ENCODE results near the gene PICK1. TPM values are rescaled to one million over a fixed set of nuclear protein-coding genes. Genes with fewer than 3 reads are reported as not detected.

PICK1 gene
- total RNA-seq, 1 donor from 2014 or later: 22.9 TPM

DNA sequence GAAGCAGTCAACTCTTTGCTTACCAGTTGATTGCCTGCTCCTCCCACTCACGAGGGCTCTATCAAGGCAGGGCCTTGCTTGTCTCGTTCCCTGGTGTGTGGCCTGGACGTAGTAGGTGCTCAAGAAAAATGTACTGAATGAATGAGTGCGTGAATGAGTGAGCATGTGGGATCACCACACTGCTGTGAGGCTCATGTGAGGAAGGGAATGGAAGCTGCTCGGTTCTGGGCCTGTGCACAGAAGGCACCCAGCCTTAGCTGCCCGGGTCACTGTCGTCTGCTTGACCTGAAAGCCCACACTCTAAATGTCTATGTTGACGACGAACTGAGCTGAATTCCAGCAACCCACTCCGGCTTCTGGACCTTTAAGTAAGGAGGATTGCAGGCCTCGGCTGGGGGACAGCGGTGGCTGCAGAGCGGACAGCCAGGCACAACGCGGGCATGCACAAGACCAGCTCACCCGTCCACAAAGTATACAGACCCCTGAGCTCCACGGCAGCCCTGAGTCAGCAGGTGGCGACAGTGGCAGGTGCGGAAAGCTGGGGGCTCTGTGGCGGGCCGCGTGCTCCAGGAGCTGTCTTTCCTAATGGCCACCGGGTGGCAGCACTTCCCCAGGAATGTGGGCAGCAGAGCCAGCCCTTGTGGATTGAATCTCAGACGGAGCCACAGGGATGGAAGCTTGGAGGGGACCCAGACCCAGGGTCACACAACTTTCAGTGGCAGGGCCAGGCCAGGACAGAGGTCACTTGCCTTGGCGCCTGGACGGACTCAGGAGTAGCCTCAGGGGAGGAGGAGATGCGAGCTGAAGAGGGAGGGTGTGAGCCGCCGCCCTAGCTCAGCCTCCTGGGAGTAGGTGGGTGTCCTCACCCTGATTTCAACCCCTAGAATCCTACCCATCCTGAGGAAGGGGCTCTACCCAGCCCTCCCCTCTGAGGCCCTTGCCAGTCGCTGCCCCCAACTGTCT, 5.0 kb upstream of the PICK1 start:
- DNase-seq (ENCODE audit: low read depth) (peak; percentile 39), FAIRE-seq (no peak)
- Mint-ChIP-seq H3K36me3 (ENCODE audit: low read depth, unreplicated experiment) (no peaks in the 10 kb centered on the region), H3K4me1 (ENCODE audit: low read depth, unreplicated experiment) (no peaks in the 10 kb centered on the region), H3K9me3 (ENCODE audit: unreplicated experiment) (no peaks in the 10 kb centered on the region), H3K4me3 (ENCODE audit: unreplicated experiment) (no peak overlapping the region), H3K27me3 (ENCODE audit: low read depth, unreplicated experiment) (peaks cover 28% of the 10 kb centered on the region), H3K27ac (ENCODE audit: unreplicated experiment) (peak overlapping the region; percentile 72)
- no peaks in the 10 kb centered on the region for H3K79me2 ChIP-seq (ENCODE audit: insufficient read depth, low read length)
- H3K4me3 ChIP-seq (ENCODE audit: insufficient read depth, low read depth, low read length): no peak overlapping the region
- H3K4me1 ChIP-seq (ENCODE audit: insufficient read depth, low read length): no peaks in the 10 kb centered on the region
- H3K4me2 ChIP-seq (ENCODE audit: low read length): no peak overlapping the region
- H2AFZ ChIP-seq (ENCODE audit: low read depth, low read length): peak overlapping the region; percentile 67
- H4K20me1 ChIP-seq (ENCODE audit: insufficient read depth, low read length): no peaks in the 10 kb centered on the region
- TF ChIP-seq, protein P1, sequence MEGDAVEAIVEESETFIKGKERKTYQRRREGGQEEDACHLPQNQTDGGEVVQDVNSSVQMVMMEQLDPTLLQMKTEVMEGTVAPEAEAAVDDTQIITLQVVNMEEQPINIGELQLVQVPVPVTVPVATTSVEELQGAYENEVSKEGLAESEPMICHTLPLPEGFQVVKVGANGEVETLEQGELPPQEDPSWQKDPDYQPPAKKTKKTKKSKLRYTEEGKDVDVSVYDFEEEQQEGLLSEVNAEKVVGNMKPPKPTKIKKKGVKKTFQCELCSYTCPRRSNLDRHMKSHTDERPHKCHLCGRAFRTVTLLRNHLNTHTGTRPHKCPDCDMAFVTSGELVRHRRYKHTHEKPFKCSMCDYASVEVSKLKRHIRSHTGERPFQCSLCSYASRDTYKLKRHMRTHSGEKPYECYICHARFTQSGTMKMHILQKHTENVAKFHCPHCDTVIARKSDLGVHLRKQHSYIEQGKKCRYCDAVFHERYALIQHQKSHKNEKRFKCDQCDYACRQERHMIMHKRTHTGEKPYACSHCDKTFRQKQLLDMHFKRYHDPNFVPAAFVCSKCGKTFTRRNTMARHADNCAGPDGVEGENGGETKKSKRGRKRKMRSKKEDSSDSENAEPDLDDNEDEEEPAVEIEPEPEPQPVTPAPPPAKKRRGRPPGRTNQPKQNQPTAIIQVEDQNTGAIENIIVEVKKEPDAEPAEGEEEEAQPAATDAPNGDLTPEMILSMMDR (IDR thresholded peaks at IDR 0.05; ENCODE audit: insufficient read depth, low read depth, low read length): peak; percentile 61
- no peak for TF ChIP-seq EZH2 (IDR thresholded peaks at IDR 0.05; ENCODE audit: insufficient read depth, low read length)
- no peaks in the 10 kb centered on the region for H3K36me3 ChIP-seq (ENCODE audit: insufficient read depth, low read length)
- H3K9ac ChIP-seq (ENCODE audit: low read length): no peak overlapping the region
- no peaks in the 10 kb centered on the region for H3K27me3 ChIP-seq (ENCODE audit: insufficient read depth, low read length)
- no peak overlapping the region for H3K27ac ChIP-seq (ENCODE audit: low read depth, low read length)
- no peaks in the 10 kb centered on the region for H3K9me3 ChIP-seq (ENCODE audit: insufficient read depth, low read depth, low read length)

DNA sequence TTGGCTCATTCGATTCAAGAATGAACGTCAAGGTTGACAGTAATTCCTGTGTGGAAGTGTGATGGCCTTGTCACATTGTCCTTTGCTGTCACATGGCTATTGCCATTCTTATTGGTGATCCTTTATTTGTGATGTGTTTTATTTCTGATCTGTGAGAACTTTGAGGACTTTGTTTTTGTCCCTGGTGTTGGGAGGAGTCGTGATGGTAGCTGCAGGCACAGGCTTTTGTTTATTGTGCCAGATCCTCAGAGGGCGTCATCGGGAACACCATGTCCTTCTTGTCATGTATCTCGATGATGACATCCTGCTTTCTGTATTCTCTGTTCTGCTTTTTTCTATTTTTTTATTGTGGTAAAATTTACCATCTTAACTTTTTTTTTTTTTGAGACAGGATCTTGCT, 5.6 kb downstream of the PICK1 start:
- H3K9me3 ChIP-seq (ENCODE audit: insufficient read depth, low read depth, low read length): no peaks in the 10 kb centered on the region
- no peak overlapping the region for H3K9ac ChIP-seq (ENCODE audit: low read length)
- FAIRE-seq (no peak), DNase-seq (ENCODE audit: low read depth) (no peak)
- no peak overlapping the region for H3K4me3 ChIP-seq (ENCODE audit: insufficient read depth, low read depth, low read length)
- no peak for TF ChIP-seq EZH2 (IDR thresholded peaks at IDR 0.05; ENCODE audit: insufficient read depth, low read length)
- TF ChIP-seq, protein P1 (IDR thresholded peaks at IDR 0.05; ENCODE audit: insufficient read depth, low read depth, low read length): no peak
- H3K36me3 Mint-ChIP-seq (ENCODE audit: low read depth, unreplicated experiment): peaks cover 12% of the 10 kb centered on the region
- H3K4me3 Mint-ChIP-seq (ENCODE audit: unreplicated experiment): no peak overlapping the region
- no peaks in the 10 kb centered on the region for H3K27me3 ChIP-seq (ENCODE audit: insufficient read depth, low read length)
- H3K4me1 ChIP-seq (ENCODE audit: insufficient read depth, low read length): no peaks in the 10 kb centered on the region
- no peak overlapping the region for H3K27ac ChIP-seq (ENCODE audit: low read depth, low read length)
- no peaks in the 10 kb centered on the region for H3K9me3 Mint-ChIP-seq (ENCODE audit: unreplicated experiment)
- H4K20me1 ChIP-seq (ENCODE audit: insufficient read depth, low read length): no peaks in the 10 kb centered on the region
- peaks cover 5% of the 10 kb centered on the region for H3K4me1 Mint-ChIP-seq (ENCODE audit: low read depth, unreplicated experiment)
- no peaks in the 10 kb centered on the region for H3K36me3 ChIP-seq (ENCODE audit: insufficient read depth, low read length)
- H2AFZ ChIP-seq (ENCODE audit: low read depth, low read length): no peak overlapping the region
- H3K27ac Mint-ChIP-seq (ENCODE audit: unreplicated experiment): no peak overlapping the region
- H3K4me2 ChIP-seq (ENCODE audit: low read length): no peak overlapping the region
- no peaks in the 10 kb centered on the region for H3K79me2 ChIP-seq (ENCODE audit: insufficient read depth, low read length)
- H3K27me3 Mint-ChIP-seq (ENCODE audit: low read depth, unreplicated experiment): no peaks in the 10 kb centered on the region

DNA sequence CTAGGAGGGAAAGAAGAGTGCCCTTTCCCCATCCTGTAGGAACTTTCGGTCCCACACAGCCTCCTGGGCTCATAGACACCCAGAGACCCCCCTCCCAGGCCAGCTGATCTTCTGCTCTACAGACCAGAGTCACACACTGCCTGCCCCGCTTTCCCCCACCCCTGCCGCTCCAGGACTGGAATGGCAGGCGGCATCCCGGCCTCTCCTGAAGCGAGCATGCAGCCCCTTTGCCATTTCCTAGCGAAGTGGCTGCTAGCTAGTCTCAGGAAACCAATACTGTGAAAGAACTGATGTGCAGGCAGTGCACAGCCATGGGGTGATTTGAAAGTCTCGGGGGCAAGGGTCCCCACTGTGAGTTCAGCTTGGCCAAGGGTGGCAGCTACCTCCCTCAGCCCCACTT, 8.3 kb downstream of the PICK1 start:
- Mint-ChIP-seq H3K36me3 (ENCODE audit: low read depth, unreplicated experiment) (peaks cover 9% of the 10 kb centered on the region), H3K4me1 (ENCODE audit: low read depth, unreplicated experiment) (no peaks in the 10 kb centered on the region), H3K27ac (ENCODE audit: unreplicated experiment) (no peak overlapping the region), H3K4me3 (ENCODE audit: unreplicated experiment) (no peak overlapping the region), H3K27me3 (ENCODE audit: low read depth, unreplicated experiment) (no peaks in the 10 kb centered on the region), H3K9me3 (ENCODE audit: unreplicated experiment) (no peaks in the 10 kb centered on the region)
- Histone ChIP-seq H2AFZ (ENCODE audit: low read depth, low read length) (no peak overlapping the region), H3K36me3 (ENCODE audit: insufficient read depth, low read length) (no peaks in the 10 kb centered on the region), H3K4me2 (ENCODE audit: low read length) (no peak overlapping the region), H3K4me3 (ENCODE audit: insufficient read depth, low read depth, low read length) (no peak overlapping the region), H3K27me3 (ENCODE audit: insufficient read depth, low read length) (no peaks in the 10 kb centered on the region), H3K9me3 (ENCODE audit: insufficient read depth, low read depth, low read length) (no peaks in the 10 kb centered on the region), H3K9ac (ENCODE audit: low read length) (no peak overlapping the region), H3K27ac (ENCODE audit: low read depth, low read length) (no peak overlapping the region), H4K20me1 (ENCODE audit: insufficient read depth, low read length) (no peaks in the 10 kb centered on the region), H3K4me1 (ENCODE audit: insufficient read depth, low read length) (no peaks in the 10 kb centered on the region), H3K79me2 (ENCODE audit: insufficient read depth, low read length) (no peaks in the 10 kb centered on the region)
- TF ChIP-seq, protein P1 (IDR thresholded peaks at IDR 0.05; ENCODE audit: insufficient read depth, low read depth, low read length): no peak
- TF ChIP-seq EZH2 (IDR thresholded peaks at IDR 0.05; ENCODE audit: insufficient read depth, low read length): no peak
- no peak for DNase-seq (ENCODE audit: low read depth)
- FAIRE-seq: no peak

Data from astrocyte (in vitro differentiated cells and primary cell).